Ramos (cell line): ENCODE results near the gene HOXC12.

Experiments used
- in situ Hi-C: fragments of 300-500 bp; cut with MboI; formaldehyde crosslinking; loops from one replicate; pipeline ENCODE4 v1.14.3; 2022; ENCODE audit warnings: low sequenced_read_pairs; ENCODE audit not compliant: unreplicated experiment

The HOXC12 gene

GRCh38 chr12:53968214-53969127 lies 13.8 kb downstream of the HOXC12 start:
- in situ Hi-C loops: no loop called here

GRCh38 chr12:53969588-53970259 lies 15.0 kb downstream of the HOXC12 start:
- in situ Hi-C loops: no loop called here

GRCh38 chr12:53970451-53970850 lies 15.7 kb downstream of the HOXC12 start:
- in situ Hi-C loops: no loop called here

- in situ Hi-C loops: no loop called here
Observed at GRCh38 chr12:53971129-53971528, 16.4 kb downstream of the HOXC12 start.

- in situ Hi-C loops: no loop called here
Observed at GRCh38 chr12:53971686-53972085, 17.0 kb downstream of the HOXC12 start.

GRCh38 chr12:53972152-53972702 lies 17.5 kb downstream of the HOXC12 start:
- in situ Hi-C loops: no loop called here

GRCh38 chr12:53972722-53973235 lies 18.1 kb downstream of the HOXC12 start, which contains the start of gene HOXC11:
TSS of gene HOXC11 (plus strand) at chr12:53973126. CDS start at chr12:53973242, 116 bp downstream.
- in situ Hi-C loops: no loop called here

- in situ Hi-C loops: no loop called here
Observed at GRCh38 chr12:53973236-53974042, 18.7 kb downstream of the HOXC12 start.

- in situ Hi-C loops: loop anchor here (25.0 kb wide), 1 partner anchor 388 kb away; the partner anchor contains the start of gene GPR84
Observed at GRCh38 chr12:53974084-53975063, 19.7 kb downstream of the HOXC12 start, which contains the start of gene HOTAIR. TSS of gene HOTAIR (minus strand) at chr12:53974954.

DNA sequence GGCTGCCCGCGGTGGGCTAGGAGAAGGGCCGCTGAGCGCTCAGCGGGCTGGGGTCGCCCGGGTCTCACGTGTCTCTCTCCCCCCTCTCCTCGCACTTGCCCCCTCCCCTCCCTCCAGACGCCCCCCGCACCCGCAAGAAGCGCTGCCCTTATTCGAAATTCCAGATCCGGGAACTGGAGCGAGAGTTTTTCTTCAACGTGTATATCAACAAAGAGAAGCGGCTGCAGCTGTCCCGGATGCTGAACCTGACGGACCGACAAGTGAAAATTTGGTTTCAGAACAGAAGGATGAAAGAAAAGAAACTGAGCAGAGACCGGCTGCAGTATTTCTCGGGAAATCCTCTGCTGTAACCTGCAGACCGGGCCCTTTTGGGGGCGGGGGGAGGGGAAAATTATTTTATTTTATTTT lies 20.4 kb downstream of the HOXC12 start:
- in situ Hi-C loops: loop anchor here (25.0 kb wide), 1 partner anchor 387 kb away; the partner anchor contains the start of gene GPR84

- in situ Hi-C loops: loop anchor here (25.0 kb wide), 1 partner anchor 387 kb away; the partner anchor contains the start of gene GPR84
Observed at GRCh38 chr12:53975479-53976152, 20.9 kb downstream of the HOXC12 start.

DNA sequence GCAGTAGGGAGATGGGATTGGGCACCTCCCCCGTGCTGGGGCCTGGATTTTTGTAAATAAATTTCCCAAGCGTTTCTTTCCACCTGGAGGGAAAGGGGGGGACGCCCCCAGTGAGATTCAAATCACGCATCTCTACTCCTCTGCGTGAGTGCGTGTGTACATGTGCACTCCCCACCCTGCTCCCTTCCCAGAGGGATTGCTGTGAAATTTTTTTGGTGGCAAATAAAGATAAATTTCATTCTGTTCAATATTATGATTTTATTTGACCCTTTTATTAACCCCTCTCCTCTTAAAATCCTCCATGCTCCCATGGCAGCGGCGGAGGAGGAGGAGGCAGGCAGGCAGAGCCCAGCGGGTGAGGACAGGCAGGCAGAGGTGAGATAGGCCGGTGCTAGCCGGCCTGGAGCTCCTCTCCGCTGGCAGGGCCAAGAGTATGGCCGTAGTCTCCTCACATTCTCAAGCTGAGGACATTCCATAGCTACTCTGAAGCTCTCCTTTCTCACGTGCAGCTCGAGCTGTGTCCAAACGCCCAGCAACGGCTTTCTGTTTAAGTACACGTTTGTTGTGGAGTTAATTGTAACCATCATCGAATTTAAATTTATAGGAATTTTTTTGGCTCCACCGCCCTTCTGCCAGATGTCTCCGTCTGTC lies 21.6 kb downstream of the HOXC12 start:
- in situ Hi-C loops: loop anchor here (25.0 kb wide), 1 partner anchor 386 kb away; the partner anchor contains the start of gene GPR84

DNA sequence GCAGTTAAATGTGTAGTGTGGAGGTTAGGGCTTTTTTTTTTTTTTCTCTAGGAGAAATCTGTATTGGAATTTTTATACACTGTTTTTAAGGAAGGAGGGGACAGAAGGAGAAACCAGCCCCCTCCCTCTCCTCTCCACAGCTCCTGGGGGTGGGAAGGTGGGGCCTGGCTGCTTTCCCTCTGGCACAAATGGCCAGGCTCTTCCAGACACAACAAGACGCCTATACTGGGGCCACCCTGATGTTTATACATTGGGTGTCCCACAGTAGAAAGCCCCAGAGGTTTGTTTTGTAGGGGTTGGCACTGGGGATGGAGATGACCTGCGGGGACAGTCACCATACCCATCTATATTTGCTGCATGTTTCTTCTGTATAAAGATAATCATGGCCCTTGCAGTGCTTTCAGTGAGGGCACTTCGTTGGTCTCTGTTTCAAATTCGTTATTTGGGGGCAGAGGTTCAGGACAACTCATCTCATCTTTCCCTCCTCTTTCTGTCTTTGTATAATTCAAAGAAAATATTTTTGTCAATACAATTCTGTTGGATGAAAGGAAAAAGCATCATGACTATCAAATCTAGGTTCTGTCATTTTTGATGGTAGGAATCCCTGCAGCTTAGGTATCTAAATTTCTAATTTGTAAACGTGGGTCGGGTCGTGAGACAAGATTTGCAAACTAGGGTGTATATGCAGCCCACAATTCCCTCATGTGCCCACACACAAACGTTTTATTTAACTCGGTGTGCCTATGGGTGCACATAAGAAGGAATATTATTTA lies 22.3 kb downstream of the HOXC12 start:
- in situ Hi-C loops: loop anchor here (25.0 kb wide), 1 partner anchor 385 kb away; the partner anchor contains the start of gene GPR84

DNA sequence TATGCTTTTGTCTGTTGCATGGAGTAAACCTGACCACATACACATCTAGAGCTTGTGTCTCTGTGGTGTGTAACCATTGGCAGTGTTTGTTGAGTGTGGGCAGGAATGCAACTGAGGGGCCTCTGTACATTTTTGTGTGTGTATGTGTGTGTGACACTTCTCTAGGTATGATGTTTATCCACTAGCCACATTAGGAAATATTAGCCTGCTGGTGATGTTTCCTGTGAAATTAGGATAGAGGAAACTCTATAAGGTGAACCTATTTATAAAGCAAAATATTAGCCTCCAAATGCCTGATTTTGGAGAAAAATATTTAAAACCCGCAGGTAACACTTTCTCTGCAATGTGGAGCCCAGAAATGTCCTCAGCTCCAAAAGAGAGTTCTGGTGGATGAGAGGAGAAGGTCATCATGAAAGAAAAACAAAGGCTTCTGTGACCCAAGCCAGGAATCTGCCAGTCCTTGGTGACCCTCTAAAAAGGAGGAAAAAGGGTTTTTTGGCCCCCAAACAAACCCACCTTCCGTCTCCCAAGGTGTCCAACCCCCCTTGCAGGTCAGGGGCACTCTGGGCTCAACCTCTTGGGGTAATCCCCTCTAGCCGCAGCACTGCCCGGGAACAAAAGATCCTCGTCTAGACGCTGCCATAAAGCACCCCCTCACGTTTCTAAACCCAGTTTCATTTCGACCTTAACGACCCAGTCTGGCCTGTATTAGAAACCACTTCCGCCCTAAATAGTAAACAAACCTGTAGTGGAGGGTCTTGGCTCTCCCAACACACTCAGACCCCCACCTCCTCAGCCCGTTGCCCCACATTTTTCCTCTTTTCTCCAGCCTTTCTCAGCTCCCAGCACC lies 23.1 kb downstream of the HOXC12 start:
- in situ Hi-C loops: loop anchor here (25.0 kb wide), 1 partner anchor 384 kb away; the partner anchor contains the start of gene GPR84
